HG02759 (cell line): ENCODE data around the gene PIK3CB.
"Not testable (repeated sequence)": the region's sequence is repeated elsewhere in the genome, so short reads cannot be mapped to it uniquely, and the experiment has no call there.

Experiments
- ATAC-seq: cut with Tn5 transposase; IDR thresholded peaks from one replicate; pipeline ENCODE4 v1.9.1; 2021; ENCODE audit warnings: mild to moderate bottlenecking, moderate library complexity; ENCODE audit not compliant: unreplicated experiment

PIK3CB gene

GRCh38 chr3:138809500-138810256 lies 25.1 kb downstream of the PIK3CB start:
- ATAC-seq, result no peak

DNA sequence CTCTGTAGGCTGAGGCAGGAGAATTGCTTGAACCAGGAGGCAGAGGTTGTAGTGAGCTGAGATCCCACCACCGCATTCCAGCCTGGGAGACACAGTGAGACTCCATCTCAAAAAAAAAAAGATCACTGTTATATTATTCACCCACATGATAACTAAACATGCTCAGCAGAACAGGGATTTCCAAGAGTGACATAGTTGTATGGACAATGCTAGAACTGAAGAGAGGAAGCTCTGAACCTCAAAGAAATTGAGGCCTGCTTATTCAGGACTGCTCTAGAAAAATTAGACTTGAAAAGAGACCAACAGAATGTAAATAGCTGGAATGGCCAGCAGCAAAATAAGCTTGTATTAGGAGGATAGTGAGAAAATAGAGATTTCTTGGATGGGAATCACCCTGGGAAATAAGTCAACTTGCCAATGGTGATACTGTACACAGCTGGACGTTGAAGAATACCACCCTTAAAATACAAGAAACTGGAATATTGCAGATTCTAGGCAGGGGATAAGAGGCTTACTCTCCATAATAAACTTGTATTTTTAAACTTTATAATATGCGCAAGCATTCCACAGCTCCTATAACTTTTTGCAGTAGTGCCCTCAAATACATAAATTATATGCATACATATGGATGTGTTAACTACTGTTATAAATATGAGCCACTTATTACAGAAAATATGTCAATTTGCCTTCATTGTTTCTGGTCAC lies 28.2 kb downstream of the PIK3CB start:
- ATAC-seq, result no peak

GRCh38 chr3:138803006-138803653 lies 31.6 kb downstream of the PIK3CB start:
- ATAC-seq, result no peak

DNA sequence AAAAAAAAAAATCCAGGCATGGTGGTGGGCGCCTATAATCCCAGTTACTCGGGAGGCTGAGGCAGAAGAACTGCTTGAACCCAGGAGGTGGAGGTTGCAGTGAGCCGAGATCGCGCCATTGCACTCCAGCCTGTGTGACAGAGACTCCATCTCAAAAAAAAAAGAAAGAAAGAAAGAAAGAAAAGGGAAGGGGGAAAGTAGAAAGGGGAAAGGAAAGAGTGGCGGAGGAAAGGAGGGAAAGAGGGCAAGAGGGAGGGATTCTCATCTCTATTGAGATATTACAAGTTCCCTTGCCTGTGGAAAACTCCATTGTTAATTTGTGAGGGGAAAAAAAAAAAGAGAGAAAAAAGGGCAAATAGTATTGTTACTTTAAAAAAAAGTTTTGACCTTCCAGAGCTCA lies 32.5 kb downstream of the PIK3CB start:
- ATAC-seq, result not testable (repeated sequence)

DNA sequence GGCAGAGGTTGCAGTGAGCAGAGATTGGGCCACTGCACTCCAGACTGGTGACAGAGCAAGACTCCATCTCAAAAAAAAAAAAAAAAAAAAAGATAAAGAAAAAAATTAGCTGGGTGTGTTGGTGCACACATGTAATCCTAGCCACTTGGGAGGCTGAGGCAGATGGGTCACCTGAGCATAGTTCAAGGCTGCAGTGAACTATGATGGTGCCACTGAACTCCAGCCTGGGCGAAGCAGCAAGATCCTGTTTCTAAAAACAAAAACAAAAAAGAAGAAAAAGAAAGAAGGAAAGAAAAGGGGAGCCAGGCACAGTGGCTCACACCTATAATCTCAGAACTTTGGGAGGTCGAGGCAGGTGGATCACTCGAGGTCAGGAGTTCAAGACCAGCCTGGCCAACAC lies 32.9 kb downstream of the PIK3CB start:
- no peak for ATAC-seq

- no peak for ATAC-seq
These were observed 34.5 kb downstream of the PIK3CB start for GRCh38 chr3:138800248-138800647.

DNA sequence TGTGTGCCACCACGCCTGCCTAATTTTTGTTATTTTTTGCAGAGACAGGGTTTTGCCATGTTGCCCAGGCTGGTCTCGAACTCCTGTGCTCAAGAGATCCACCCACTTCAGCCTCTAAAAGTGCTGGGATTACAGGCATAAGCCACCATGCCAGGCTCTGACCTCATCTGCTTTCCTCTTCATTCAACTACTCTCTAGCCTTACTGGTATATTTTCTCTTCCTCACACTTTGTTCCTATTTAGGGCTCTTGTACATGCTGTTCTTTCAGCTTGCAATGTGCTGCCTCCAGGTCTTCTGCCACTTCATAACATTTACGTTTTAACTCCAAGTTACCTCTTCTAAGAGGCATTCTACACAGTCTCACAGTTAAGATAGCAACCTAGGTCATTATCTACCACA lies 34.9 kb downstream of the PIK3CB start:
- no peak for ATAC-seq

DNA sequence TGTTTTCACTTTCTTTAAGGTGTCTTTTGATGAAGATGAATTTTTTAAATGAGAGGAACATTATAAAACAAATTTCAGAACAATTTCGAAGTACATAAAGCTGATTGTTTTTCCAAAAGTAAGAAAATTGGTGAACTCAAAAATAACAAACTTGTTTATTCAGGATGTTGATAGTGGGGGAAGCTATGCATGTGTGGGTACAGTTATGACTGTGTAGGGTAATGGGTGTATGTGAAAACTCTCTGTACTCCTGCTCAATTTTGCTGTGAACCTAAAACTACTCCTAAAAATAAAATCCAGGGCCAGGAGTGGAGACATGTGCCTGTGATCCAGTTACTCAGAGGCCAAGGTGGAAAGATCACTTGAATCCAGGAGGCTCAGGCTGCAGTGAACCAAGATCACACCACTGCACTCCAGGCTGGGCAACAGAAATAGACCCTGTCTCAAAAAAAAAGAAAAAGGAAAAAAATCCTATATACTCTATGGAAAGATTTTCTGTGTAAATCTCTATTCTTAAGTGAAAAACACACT lies 37.2 kb downstream of the PIK3CB start:
- ATAC-seq, result no peak

DNA sequence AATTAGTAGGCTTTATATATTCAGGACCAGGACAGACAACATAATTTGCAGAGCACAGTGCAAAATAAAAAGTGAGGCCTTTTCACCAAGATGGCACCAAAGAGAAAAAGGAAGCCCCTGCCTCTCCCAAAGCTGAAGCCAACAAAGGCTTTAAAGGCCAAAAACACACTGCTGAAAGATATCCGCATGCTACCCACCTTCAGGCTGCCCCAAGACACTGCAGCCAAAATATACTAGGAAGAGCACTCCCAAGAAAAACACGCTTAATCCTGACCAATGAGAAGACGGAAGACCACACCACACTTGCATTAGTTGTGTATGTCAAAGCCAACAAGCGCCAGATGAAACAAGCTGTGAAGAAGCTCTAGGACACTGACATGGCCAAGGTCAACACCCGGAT lies 38.0 kb downstream of the PIK3CB start:
- no peak for ATAC-seq

DNA sequence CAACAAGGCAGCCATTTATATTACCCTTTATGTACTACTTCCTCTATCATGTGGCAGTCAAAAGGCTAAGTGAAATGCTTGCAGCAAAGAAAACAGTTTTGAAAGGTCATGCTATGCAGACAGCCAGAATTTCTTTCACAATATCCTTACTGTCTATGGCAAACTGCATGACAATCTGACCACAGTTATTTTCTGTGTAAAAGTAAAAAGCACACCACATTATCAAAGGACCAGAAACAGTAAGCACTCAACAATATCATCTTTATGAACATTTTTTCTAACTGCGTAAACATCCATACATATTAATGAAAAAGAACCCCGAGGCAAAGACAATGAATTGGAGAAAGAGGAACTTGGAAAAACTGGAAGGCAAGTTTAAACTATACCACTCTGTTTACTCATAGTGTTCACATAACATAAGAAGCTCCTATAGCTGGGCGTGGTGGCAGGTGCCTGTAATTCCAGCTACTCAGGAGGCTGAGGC lies 47.9 kb downstream of the PIK3CB start:
- ATAC-seq, result no peak

DNA sequence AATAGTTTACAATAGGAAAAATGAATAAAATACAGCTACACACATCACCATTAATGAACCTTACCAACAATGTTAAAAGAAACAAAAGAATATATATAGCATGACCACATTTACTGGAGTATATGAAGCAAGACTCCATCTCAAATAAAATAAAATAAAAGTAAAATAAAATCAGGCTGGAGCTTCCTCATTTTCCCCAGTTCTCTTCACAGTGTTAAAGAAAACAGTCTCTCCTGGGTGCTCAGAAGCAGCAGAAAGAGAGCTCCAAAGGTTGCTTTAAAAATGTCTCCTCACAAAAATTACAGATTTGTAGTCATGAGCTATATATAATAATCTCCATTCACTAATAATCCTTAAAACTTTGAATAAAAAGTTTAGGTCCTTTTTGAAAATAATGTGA lies 48.8 kb downstream of the PIK3CB start:
- ATAC-seq, result no peak

DNA sequence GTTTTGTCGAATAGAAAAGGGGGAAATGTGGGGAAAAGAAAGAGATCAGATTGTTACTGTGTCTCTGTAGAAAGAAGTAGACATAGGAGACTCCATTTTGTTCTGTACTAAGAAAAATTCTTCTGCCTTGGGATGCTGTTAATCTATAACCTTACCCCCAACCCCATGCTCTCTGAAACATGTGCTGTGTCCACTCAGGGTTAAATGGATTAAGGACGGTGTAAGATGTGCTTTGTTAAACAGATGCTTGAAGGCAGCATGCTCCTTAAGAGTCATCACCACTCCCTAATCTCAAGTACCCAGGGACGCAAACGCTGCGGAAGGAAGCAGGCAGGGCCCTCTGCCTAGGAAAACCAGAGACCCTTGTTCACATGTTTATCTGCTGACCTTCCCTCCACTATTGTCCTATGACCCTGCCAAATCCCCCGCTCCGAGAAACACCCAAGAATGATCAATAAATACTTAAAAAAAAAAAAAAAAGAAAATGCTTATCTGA lies 49.3 kb downstream of the PIK3CB start:
- ATAC-seq, result not testable (repeated sequence)

- ATAC-seq, result no peak
These were observed 52.0 kb downstream of the PIK3CB start for GRCh38 chr3:138782755-138783154.

- ATAC-seq, result no peak
These were observed 53.7 kb downstream of the PIK3CB start for GRCh38 chr3:138781012-138781470.

GRCh38 chr3:138778643-138779042 lies 56.1 kb downstream of the PIK3CB start:
- no peak for ATAC-seq

DNA sequence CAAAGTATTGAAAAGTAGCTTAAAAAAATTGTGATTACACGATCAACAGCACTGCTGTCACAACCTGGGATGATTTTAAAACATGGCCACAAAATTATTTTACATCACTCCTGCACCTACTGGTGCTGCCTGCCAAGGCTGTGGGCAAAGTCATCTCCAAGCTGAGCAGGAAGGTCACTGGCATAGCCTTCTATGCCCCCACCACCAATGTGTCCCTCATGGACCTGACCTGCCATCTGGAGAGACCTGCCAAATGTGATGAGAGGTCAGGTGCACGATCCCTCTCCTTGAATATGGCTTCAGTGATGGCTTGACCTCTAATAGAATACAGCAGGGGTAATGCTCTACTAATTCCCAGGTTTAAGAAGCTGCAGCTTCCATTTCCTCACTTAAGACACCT lies 57.8 kb downstream of the PIK3CB start:
- ATAC-seq, result no peak

DNA sequence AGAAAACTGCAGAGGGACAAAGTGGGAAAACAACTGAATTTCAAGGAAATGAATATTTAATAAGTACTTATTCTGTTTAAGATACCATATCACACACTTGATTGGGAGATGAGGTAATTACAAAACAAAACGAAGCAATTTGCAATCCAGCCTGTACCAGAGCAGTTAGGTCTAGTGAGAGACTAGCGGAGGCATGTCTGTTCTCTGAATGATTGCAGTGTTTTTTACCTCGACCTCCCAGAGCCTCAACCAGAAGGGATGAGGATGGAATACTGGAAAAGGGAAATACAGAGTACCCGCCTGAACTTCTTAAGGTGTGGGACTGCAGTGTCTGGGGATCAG lies 59.5 kb downstream of the PIK3CB start:
- no peak for ATAC-seq

- ATAC-seq, result no peak
These were observed 60.0 kb downstream of the PIK3CB start for GRCh38 chr3:138774529-138775253.

DNA sequence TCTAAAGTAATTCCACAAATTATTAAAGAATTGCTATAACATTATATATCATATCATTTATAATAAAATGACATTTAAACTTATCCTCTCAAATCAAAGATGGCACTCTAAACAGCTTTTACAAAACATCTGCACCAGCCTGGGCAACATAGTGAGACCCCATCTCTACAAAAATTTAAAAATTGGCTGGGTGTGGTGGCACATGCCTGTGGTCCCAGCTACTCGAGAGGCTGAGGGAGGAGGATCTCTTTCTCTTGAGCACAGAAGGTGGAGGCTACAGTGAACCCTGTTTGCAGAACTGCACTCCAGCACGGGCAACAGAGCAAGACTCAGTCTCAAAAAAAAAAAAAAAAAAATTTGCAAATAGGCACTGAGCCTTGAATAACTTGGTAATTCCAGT lies 63.1 kb downstream of the PIK3CB start:
- ATAC-seq, result no peak

DNA sequence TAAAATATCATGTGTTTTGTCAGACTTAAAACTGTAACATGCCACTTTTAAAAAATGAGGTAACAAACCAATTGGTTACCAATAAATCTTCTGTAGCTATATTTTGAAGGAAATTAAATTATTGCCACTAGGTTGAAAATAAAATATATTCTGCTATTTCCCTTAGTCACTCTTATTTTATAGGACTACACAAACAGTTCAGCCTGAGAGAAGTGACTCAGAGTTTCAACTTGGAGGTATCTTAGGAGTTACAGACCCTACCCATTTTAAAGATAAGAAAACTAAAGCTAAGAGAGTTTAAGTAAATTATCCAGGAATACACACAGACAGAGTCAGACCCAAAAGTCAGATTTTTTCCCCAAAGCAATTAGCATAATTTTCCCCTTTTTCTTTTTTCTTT lies 65.1 kb downstream of the PIK3CB start:
- ATAC-seq, result no peak

GRCh38 chr3:138768946-138769345 lies 65.8 kb downstream of the PIK3CB start:
- no peak for ATAC-seq
